NCI-H524 treated with DMSO at 0.1 percent for 48 hours (cell line): ENCODE results near the gene GRIK1.

Experiments used
- DNase-seq: peaks from one replicate; lab custom pipeline; 2025; lab: John Stamatoyannopoulos, UW

Gene GRIK1

DNA sequence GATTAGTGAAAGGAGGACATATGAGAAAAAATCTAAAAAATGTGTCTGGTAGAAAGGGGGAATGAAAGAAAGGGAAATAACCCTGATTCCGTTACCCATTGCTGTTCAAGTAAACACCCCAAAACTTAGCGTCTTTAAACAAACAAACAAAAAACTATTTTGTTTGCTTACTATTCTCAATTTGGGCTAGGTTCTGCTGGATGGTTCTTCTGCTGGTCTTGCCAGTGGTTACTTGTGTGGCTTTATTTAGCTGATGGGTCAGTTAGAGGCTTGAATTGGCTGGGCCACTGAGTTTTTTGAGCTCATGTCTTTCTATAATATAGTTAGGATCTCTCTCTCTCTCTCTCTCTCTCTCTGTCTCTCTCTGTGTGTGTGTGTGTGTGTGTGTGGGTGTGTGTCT, 112.1 kb downstream of the GRIK1 start:
- DNase-seq = no peak

- DNase-seq = no peak
Measured at GRCh38 chr21:29827236-29827635, 112.6 kb downstream of the GRIK1 start.

- DNase-seq = no peak
Measured at GRCh38 chr21:29826386-29826785, 113.4 kb downstream of the GRIK1 start.

DNA sequence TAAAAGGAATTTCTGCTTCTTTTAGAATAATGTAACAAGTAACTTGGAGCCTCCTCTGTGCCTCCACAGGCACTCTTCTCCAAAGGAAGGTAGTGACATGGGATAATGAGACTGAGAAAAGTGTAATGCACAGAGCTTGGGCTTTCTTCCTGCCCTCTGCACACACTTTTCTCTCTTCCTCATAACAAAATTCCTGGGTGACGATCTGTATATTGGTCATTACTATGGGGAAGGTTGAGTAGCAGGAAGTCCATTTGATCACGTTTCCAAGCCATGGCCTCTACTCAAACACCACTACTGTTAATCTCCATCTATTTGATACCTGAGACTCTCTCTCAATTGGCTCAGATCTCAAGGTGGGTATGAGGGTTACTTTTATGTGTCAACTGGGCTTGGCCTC, 113.9 kb downstream of the GRIK1 start:
- no peak for DNase-seq

DNA sequence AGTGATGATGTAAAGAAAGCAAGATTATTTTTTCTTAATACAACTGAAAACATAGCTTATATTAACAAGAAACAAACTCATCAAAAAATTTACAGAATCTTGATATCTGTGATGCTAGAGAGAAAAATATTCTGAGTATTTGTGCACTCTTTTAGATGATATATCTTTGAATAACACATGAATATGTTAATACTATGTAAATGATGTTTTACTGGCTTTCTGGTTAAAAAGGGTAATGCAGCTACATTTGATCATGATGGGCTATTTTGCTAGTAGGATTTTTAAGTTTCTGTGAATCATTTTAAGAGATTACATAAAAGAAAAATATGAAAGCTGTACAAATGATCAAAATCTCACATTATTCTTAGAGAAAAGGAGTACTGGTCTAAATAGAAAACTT, 114.5 kb downstream of the GRIK1 start:
- DNase-seq = no peak

- no peak for DNase-seq
Measured at GRCh38 chr21:29822064-29822463, 117.7 kb downstream of the GRIK1 start.

DNA sequence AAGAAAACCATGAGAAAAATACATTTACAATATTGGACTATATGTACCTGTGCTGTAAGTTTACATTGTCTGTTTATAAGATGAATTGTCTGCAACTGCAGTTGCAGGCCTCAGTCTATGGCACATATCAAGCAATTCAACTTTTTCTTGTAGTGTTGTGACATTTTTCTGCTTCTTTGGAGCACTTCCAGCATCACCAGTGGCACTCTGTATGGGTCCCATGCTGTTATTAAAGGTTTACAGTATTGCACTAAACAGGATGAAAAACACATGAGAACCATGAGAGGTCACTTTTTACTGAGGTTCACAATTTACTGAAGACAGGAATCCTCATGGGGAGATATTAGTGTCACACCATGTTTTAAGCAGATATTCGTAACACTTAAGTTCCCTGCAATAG, 118.6 kb downstream of the GRIK1 start:
- no peak for DNase-seq

- DNase-seq = no peak
Measured at GRCh38 chr21:29819675-29820326, 120.0 kb downstream of the GRIK1 start.

- no peak for DNase-seq
Measured at GRCh38 chr21:29818383-29818921, 121.3 kb downstream of the GRIK1 start.

GRCh38 chr21:29817450-29817849, 122.3 kb downstream of the GRIK1 start:
- DNase-seq = no peak

- no peak for DNase-seq
Measured at GRCh38 chr21:29812947-29813346, 126.8 kb downstream of the GRIK1 start.

DNA sequence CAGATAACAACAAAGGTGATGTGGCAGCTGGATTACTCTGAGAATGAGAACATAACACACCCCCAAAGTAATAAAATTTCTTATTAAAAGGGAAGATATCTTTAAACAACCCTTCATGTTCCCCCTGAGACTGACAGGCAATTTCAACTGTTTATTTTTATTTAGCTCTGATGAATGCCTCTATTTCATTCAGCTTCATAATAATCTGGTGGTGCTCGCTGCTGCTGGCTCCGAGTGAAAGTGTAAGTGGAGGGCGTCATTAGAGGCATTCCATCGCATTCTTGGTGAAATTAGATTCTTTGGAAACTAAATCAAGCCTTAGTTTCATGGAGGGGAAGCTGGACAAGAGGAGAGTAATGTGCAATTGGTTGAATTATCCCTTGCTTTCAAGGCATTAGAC, 128.9 kb downstream of the GRIK1 start:
- no peak for DNase-seq

- DNase-seq = no peak
Measured at GRCh38 chr21:29808153-29808552, 131.6 kb downstream of the GRIK1 start.

DNA sequence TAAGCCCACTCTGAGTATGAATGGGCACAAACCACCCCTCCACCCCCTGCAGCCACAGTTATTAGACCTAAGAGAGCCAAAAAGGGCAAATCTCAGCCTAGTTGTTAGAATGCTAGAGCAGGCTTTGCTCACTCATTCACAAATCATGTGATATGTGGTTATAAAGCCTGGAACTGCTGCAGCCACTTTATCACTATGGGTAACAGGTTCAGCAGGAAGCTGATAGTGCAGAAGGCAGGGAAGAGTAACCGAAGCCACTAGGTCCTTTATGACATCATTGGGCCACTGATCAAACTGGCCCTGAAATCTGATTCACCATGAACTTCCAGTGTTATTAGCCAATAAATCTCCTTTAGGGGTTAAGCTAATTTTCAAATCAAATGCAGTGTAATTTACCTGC, 134.7 kb downstream of the GRIK1 start:
- DNase-seq = no peak

- no peak for DNase-seq
Measured at GRCh38 chr21:29803191-29803590, 136.6 kb downstream of the GRIK1 start.

- no peak for DNase-seq
Measured at GRCh38 chr21:29801122-29801521, 138.7 kb downstream of the GRIK1 start.

DNA sequence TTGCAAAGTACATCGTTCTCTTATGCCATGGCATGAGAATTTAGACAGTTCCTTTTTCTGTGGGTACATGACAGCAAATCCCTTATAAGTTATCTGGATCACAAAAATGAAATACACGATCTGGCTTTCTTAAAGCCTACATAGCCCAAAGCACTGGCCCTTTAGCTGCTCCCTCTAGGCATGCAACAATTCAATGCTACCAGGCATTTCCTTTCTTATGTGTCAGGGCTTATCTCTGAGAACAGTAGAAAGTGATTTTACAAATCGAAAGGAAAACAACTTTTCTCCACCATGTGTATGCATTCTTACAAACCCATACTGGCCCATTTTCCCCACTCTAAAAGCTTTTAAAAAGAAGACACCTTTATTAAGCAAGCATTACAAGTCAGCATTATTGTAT, 139.7 kb downstream of the GRIK1 start:
- DNase-seq = no peak

DNA sequence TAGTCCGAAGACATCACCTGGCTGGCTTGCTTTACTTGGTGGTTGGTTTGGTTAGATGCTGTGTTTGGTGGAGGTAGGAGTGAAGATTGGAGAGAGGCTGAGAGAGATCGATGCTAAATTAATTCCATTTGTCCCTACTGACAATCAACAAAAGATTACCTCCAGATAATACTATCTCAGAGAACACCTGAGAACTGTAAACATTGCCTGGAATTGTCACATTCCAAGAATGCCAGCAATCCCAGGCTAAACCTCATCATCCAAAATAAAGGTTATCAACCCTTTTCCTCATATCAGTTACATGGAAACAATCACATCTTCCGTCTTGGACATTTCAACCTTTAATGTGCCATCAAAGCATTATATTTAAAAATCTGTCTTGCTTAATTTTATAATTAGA, 141.0 kb downstream of the GRIK1 start:
- DNase-seq = no peak

GRCh38 chr21:29797155-29797554, 142.6 kb downstream of the GRIK1 start:
- no peak for DNase-seq

DNA sequence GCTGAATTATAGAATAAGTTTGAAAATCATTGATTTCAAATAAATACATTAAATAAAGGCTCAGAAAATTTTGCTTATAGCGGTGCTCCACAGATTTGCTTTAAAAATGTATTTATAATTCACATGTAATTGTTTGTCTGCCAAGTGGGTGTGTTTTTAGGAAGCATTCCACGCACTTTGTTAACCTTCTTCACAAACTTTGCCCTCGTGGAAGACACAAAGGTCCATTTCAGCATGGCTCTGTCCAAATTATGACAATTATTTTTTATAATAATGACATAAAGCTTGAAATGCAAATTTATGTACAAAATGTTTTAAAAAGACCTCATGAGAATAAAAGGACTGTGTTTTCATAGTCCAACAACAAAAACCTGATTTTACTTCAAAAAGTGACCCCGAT, 146.1 kb downstream of the GRIK1 start:
- DNase-seq = no peak

DNA sequence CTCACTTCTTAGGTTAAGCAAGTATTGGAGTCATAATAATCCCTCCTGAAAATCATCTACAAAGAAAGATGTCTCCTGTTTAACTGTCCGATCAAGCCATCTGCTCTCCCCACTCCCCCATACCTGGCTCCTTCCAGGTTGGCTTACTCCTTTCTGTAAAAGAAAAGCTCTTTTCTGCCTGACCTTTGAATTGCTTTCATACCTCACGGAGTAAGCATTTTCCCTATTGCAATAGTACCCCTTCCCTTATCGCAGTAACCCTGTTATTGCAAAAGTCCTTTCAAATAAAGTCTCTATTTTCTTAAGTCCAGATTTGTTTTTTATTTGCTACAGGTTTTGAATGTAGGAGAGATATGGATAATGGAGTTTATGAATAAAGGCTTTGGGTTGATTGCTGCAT, 150.4 kb downstream of the GRIK1 start:
- no peak for DNase-seq

GRCh38 chr21:29788752-29789151, 151.0 kb downstream of the GRIK1 start:
- DNase-seq = no peak

GRCh38 chr21:29787361-29787909, 152.4 kb downstream of the GRIK1 start:
- no peak for DNase-seq
